HepG2 (cell line): ENCODE results near the gene TRIM69. TPM values are rescaled to one million over a fixed set of nuclear protein-coding genes. Genes with fewer than 3 reads are reported as not detected.

Experiments used
- BCLAF1 ChIP-seq: fragments of 450-650 bp; IDR thresholded peaks from 2 replicates; pipeline ENCODE4 v1.6.1; 2017; ENCODE audit warnings: mild to moderate bottlenecking
- CHD4 ChIP-seq: fragments of 200-600 bp; sonication (generic); IDR thresholded peaks from 2 replicates; pipeline ENCODE4 v1.7.0; 2017; ENCODE audit warnings: mild to moderate bottlenecking, low read length, borderline replicate concordance
- GTF2F1 ChIP-seq: fragments of 150-350 bp; IDR thresholded peaks from 2 replicates; pipeline ENCODE4 v1.6.1; 2014; ENCODE audit warnings: low read length
- LRRFIP1 ChIP-seq: sonication (generic); formaldehyde crosslinking; conservative IDR thresholded peaks from 2 replicates; pipeline ENCODE4 v1.4.0; 2020; ENCODE audit warnings: missing genetic modification reagents
- SALL2 ChIP-seq: sonication (generic); formaldehyde crosslinking; IDR thresholded peaks from 2 replicates; pipeline ENCODE4 v1.8.1; 2023; ENCODE audit warnings: mild to moderate bottlenecking, missing genetic modification reagents, inconsistent platforms
- TBX2 ChIP-seq: sonication (generic); formaldehyde crosslinking; IDR thresholded peaks from 2 replicates; pipeline ENCODE4 v1.5.0; 2020; ENCODE audit warnings: missing genetic modification reagents, mild to moderate bottlenecking, borderline replicate concordance
- THAP11 ChIP-seq: IDR thresholded peaks from 2 replicates; pipeline ENCODE4 v1.6.1; 2016; ENCODE audit warnings: missing biosample characterization, missing genetic modification reagents
- TP53 ChIP-seq: sonication (generic); formaldehyde crosslinking; conservative IDR thresholded peaks from 2 replicates; pipeline ENCODE4 v1.4.0; 2020; ENCODE audit warnings: missing genetic modification reagents
- UBTF ChIP-seq: sonication (generic); formaldehyde crosslinking; IDR thresholded peaks from 2 replicates; pipeline ENCODE4 v1.4.0; 2020; ENCODE audit warnings: mild to moderate bottlenecking, missing genetic modification reagents
- ZFP82 ChIP-seq: sonication (generic); formaldehyde crosslinking; IDR thresholded peaks from 2 replicates; pipeline ENCODE4 v1.5.1; 2020; ENCODE audit warnings: mild to moderate bottlenecking, missing genetic modification reagents, borderline replicate concordance
- ZFX ChIP-seq: sonication (generic); formaldehyde crosslinking; IDR thresholded peaks from 2 replicates; pipeline ENCODE4 v1.4.0; 2020; ENCODE audit warnings: mild to moderate bottlenecking, low read depth, missing genetic modification reagents, moderate library complexity
- ZNF335 ChIP-seq: sonication (generic); formaldehyde crosslinking; IDR thresholded peaks from 2 replicates; pipeline ENCODE4 v1.4.0; 2020; ENCODE audit warnings: missing genetic modification reagents
- ZNF598 ChIP-seq: sonication (generic); formaldehyde crosslinking; IDR thresholded peaks from 2 replicates; pipeline ENCODE4 v1.5.1; 2020; ENCODE audit warnings: mild to moderate bottlenecking, missing genetic modification reagents, borderline replicate concordance
- ZNF652 ChIP-seq: IDR thresholded peaks from 2 replicates; pipeline ENCODE4 v1.6.1; 2016; ENCODE audit warnings: low read depth, borderline replicate concordance
- ZNF687 ChIP-seq: sonication (generic); formaldehyde crosslinking; IDR thresholded peaks from 2 replicates; pipeline ENCODE4 v1.5.1; 2020; ENCODE audit warnings: mild to moderate bottlenecking, missing genetic modification reagents, moderate library complexity
- ZNF747 ChIP-seq: sonication (generic); formaldehyde crosslinking; IDR thresholded peaks from 2 replicates; pipeline ENCODE4 v1.8.1; 2023; ENCODE audit warnings: missing genetic modification reagents, mild to moderate bottlenecking, borderline replicate concordance
- polyA plus RNA-seq, 8 experiments: library from polyadenylated mRNA; depleted of rRNA in 3 of 8; stranded (reverse) in 7 of 8; unstranded in 1 of 8; fragments of >200 nt; fragmentation: Illumina TruSeq in 4 of 8; extraction: Trizol in 4 of 8; gene quantifications; 2 replicates each; pipeline versions ENCODE4 v1.2.1 to v1.2.3, GENCODE V29; 2011 to 2016; ENCODE audit warnings: low read depth in 4 of 8, missing spikeins in 1 of 8, mixed read lengths in 1 of 8; ENCODE audit not compliant: insufficient read depth in 1 of 8
- total RNA-seq, 5 experiments: library from RNA; depleted of rRNA; stranded (reverse); fragments of >200 nt; fragmentation: Illumina TruSeq; extraction: Trizol; gene quantifications; 2 replicates each; pipeline ENCODE4 v1.2.3, GENCODE V29; 2016; ENCODE audit warnings: low read depth in 1 of 5

Gene TRIM69
- total and polyA plus RNA-seq, 2 of the 13 experiments (the other 11 are each of a cell fraction or from before 2014, with no cell fraction given): 2.6 to 3.2 TPM

- peak; percentile 88 for TF ChIP-seq ZNF687 (CRISPR knock-in tag)
- TF ChIP-seq CHD4: peak; percentile 28; the same call in 1 of the 2 replicates
- 0 out of 2 replicates have a peak, but pooled peaks have one; percentile 33 for TF ChIP-seq ZNF335 (CRISPR knock-in tag)
- TF ChIP-seq BCLAF1: no peak
- TF ChIP-seq THAP11 (CRISPR knock-in tag): peak; percentile 45
- no peak; the same call in 1 of the 2 replicates for TF ChIP-seq TP53
- no peak for TF ChIP-seq GTF2F1
- TF ChIP-seq TBX2 (CRISPR knock-in tag): peak; percentile 60
- peak; percentile 85 for TF ChIP-seq ZFX (CRISPR knock-in tag)
- TF ChIP-seq LRRFIP1 (CRISPR knock-in tag): no peak
- TF ChIP-seq SALL2 (CRISPR knock-in tag): peak; percentile 67
- no peak for TF ChIP-seq ZFP82 (CRISPR knock-in tag)
- TF ChIP-seq ZNF652 (CRISPR knock-in tag): no peak; the same call in 1 of the 2 replicates
- TF ChIP-seq ZNF747 (CRISPR knock-in tag): peak; percentile 61; the same call in 1 of the 2 replicates
- no peak for TF ChIP-seq ZNF598 (CRISPR knock-in tag)
- peak; percentile 66 for TF ChIP-seq UBTF (CRISPR knock-in tag)
Observed at GRCh38 chr15:44728576-44729407, 7.5 kb upstream of the TRIM69 start (continued).
